Fibroblast of skin of back (primary cell): ENCODE data around the gene DBNL.

Experiments used
- DNase-seq: peaks from one replicate; pipeline ENCODE4 v3.0.0-alpha.2; 2013

DBNL gene

GRCh38 chr7:44043902-44044301 is 600 bp upstream of the DBNL start:
- no peak for DNase-seq

- peak; percentile 54 for DNase-seq
Measured at GRCh38 chr7:44045226-44046014, 918 bp downstream of the DBNL start.

- DNase-seq, result no peak
Measured at GRCh38 chr7:44046321-44047061, 2.0 kb downstream of the DBNL start.

- no peak for DNase-seq
Measured at GRCh38 chr7:44048031-44048795, 3.7 kb downstream of the DBNL start.

GRCh38 chr7:44050121-44050914 is 5.8 kb downstream of the DBNL start:
- DNase-seq, result no peak

GRCh38 chr7:44050915-44051560 is 6.5 kb downstream of the DBNL start:
- DNase-seq, result no peak

- DNase-seq, result no peak
Measured at GRCh38 chr7:44051611-44052220, 7.2 kb downstream of the DBNL start.

GRCh38 chr7:44052771-44053365 is 8.4 kb downstream of the DBNL start:
- DNase-seq, result no peak

GRCh38 chr7:44056681-44057080 is 12.2 kb downstream of the DBNL start:
- no peak for DNase-seq

- no peak for DNase-seq
Measured at GRCh38 chr7:44057181-44057848, 12.8 kb downstream of the DBNL start.

- DNase-seq, result no peak
Measured at GRCh38 chr7:44057849-44058758, 13.6 kb downstream of the DBNL start.

GRCh38 chr7:44058759-44059218 is 14.3 kb downstream of the DBNL start:
- no peak for DNase-seq

- no peak for DNase-seq
Measured at GRCh38 chr7:44059219-44060090, 15.0 kb downstream of the DBNL start.

- DNase-seq, result no peak
Measured at GRCh38 chr7:44060091-44060947, 15.8 kb downstream of the DBNL start.

- DNase-seq, result no peak
Measured at GRCh38 chr7:44060948-44061644, 16.6 kb downstream of the DBNL start.

GRCh38 chr7:44061645-44062179 is 17.2 kb downstream of the DBNL start:
- no peak for DNase-seq
